Measurements from ENCODE around the gene TRPV2.

TRPV2 gene

GRCh38 chr17:16459855-16460550, 44.6 kb downstream of the TRPV2 start:
- no peak for DNase-seq

GRCh38 chr17:16460796-16461605, 45.6 kb downstream of the TRPV2 start:
- DNase-seq = no peak

- DNase-seq = no peak
Measured at GRCh38 chr17:16461606-16461866, 46.2 kb downstream of the TRPV2 start.

DNA sequence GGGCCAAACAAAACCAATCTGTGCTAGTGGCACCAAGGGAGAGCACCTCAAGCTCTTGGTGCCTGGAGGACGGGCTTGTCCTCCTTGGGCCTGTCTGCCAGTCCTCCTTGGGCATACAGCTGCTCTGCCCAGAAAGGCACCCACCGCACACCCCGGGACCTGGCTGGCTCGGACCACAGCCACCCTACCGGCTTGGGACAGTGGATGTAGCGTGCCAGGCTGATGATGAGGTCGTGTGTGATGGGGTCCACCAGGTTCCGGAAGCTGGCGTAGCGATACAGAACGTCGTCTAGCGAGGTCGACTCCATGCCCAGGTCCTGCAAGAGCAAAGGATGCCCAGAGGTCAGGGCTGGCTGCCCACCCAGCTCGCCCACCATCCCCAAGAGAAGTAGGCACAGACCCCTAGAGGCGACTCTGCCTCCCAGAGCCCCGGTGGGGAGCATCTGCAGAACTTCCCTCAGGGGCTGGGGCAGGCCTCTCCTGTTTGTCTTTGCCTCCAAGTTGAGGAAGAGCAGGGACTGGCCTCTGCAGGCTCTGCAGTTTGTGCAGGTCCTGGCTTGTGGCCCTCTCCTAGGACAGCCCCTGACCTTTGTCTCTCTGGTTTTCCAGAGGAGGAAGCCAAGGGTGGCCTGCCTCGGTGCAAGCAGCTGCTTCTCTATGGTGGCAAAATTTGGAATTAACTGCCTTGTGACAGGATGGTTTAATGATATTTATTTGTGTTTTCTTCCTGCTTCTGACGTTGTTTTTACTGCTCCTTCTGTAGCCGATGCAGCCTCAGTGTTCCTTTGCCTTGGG, 46.9 kb downstream of the TRPV2 start:
- DNase-seq = no peak

GRCh38 chr17:16463358-16464302, 48.3 kb downstream of the TRPV2 start:
- no peak for DNase-seq

DNA sequence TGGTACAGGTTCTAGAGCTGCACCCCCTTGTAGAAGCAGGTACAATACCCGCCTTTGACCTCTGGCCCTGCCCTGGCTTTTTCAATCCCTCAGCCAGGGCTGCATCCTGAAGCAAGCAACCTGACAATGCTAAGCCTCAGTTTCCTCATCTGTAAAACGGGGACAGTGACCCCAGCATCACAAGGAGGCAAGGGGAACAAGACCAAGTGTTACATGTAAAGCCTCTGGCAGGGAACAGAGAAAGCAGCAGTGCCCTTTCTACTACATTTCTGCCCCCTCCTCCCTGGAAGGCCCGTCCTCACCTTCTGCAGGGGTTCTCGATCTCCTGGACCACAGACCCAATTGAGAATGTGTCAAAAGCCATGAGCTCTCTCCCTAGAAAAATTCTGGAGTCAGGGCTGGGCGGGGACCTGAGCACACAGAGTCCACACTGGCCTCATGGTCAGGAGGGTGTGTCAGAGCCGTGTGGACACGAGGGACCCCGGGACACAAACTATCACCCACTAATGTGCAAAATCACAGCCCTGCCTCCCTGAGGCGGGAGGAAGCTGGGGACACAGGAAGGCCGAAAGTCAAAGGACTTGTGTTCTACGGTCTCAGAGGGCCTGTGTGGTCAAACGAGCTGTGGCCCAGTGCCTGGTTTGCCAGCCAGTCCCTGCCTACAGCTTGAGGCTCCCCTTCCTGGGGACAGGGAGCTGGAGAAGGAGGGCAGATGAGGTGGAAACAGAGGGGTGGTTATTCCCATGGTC, 49.1 kb downstream of the TRPV2 start:
- no peak for DNase-seq

GRCh38 chr17:16465052-16465312, 49.6 kb downstream of the TRPV2 start:
- DNase-seq = no peak

GRCh38 chr17:16465861-16466338, 50.5 kb downstream of the TRPV2 start:
- DNase-seq = no peak

DNA sequence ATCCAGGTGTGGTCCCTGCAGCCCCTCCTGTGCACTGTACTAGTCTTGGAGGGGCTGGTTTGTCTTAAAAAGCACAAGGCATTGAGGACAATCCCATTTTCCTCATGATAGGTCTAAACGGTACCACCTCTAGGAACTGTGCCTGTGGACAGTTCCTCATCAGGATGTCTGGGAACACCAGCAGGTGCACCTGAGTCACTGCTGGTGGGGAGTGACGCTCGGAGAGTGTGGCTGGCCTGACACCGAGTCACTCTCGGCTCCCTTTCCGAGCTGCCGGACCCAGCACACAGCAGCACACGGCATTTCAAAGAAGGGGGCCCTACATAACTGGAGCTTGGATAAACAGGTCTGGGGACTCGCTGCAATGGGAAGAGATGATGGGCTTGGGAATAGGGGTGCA, 51.0 kb downstream of the TRPV2 start:
- no peak for DNase-seq

DNA sequence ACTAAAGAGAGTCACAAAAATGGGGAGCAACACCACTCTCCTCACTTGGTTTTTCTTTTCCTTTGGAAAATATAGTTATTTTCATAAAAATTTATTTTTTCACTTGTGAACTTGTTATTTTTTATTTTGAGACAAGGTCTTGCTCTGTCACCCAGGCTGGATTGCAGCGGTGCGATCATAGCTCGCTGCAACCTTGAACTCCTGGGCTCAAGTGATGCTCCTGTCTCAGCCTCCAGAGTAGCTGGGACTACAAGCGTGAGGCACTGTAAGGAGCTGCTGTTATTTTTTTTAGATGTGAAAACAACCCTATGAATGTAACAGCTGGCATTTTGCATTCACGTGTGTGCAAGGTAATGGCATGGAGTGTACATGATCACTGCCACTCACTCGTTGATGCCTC, 51.7 kb downstream of the TRPV2 start:
- no peak for DNase-seq

- no peak for DNase-seq
Measured at GRCh38 chr17:16467886-16468285, 52.5 kb downstream of the TRPV2 start.

GRCh38 chr17:16468428-16468992, 53.1 kb downstream of the TRPV2 start:
- DNase-seq = no peak

GRCh38 chr17:16470265-16470664, 54.9 kb downstream of the TRPV2 start:
- no peak for DNase-seq

DNA sequence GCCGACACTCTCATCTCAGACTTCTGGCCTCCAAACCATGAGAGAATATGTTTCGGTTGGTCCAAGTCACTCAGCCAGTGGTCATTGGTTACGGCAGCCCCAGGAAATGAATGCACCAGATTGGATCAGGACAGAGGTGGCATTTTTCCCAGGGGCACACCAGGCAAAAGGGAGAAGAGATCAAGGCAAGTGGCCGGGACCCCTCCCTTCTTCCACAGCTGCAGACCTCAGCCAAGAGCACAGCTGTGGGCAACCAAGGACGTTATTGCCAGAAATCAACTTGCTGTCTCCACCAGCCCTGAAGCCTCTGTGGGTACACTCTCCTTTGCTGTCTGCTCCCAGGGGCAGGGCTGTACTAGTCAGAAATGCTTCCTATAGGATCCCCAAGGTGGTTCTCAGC, 55.9 kb downstream of the TRPV2 start:
- DNase-seq = no peak

DNA sequence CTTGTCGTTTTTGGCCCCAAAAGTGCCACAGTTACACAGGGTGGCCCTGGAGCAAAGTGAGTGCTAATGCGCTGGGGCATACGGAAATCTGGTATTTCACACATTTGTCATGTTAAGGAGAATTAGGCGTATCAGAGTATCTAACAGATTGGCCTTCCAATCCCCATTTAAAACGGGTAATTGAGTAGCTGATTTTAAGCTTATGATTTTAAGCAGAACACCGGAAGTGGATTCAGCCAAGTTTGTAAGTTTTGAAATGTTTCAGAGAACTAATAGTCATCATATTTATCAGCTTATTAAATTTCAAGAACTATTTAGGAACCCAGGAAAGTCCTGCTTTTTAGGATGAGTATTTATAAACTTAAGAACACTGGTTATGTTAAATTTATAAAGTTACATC, 57.2 kb downstream of the TRPV2 start:
- DNase-seq = no peak

DNA sequence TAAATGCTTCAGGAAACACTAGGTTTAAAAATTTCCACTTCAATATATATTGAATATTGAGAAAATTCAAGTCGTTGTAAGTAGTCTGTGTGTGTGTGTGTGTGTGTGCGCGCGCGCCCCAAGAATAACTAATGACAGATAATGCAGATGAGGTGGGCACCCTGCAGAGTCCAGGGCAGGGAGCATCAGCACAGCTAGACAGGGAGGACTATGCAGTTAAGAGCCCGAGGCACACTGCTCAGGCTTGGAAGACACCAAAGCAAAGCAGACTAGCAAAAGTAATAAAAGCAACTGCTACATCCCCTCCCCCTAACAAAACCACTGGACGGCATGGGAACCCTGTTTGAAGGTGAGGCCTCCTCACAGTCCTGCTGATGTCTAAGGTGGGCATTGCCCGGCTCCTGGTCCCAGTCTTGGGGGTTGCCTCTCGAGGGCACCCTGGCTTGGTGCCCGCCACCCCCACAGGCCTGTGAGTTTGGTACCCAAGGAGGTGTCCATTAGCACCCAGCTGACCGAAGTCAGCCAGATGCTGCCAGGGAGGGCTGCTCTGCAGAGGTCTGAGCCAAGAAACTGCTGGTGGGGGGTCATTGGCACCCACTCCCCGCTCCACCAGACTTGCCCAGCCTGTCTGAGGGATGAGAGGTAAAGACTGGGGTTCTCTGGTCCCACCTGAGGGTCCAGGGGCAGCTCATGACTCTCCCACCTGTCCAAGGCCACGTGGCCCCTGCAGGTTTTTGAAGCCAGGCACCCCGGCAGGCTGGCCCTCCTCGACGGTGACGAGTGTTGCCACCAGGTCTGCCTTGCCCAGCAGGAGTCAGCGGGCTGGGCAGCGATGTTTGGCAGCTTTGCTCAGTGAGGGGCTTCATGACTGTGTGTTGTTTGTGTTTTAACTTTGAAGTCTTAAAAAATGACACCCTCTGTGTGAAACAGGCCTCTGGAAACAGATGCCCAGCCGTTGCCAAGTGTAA, 58.0 kb downstream of the TRPV2 start:
- DNase-seq = no peak

- DNase-seq = no peak
Measured at GRCh38 chr17:16474012-16474725, 58.8 kb downstream of the TRPV2 start.

- DNase-seq = no peak
Measured at GRCh38 chr17:16475179-16475704, 59.9 kb downstream of the TRPV2 start.

DNA sequence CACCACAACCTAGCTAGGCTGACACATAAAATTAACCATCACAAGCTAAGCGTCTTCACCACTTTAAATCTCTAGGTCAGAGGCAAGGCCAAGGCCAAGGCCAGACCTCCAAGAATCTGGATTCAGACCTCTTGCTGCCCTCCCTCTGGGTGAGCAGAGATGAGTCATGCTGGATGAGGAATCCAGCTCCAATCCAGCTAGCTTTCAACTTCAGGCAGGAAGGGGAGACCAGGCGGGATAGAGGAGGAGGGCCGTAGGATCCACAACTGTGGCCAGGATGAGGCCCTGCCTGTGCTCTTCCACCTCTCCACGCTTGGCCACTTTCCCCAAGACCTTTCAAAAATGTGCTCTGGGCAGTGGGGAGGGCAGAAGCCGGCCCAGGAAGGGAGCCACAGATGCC, 61.9 kb downstream of the TRPV2 start:
- DNase-seq = no peak

DNA sequence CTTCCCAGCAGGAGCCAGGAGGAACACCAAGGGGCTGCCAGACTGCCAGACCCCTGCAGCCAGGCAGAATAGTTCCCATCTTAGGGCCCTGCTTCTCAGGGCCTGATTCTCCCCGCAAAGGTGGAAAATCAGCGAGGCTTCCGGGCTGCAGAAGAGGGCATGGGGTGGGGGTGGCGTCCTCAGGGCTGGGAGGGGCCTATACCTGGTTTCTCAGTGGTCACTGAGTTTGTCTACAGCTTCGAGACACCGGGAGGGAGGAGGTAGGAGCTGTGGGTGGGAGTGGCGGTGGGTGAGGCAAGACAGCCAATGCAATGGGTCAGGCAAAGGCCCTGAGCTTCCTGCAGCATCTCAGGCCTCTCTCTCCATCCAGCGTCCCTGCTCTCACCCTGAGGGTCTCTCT, 62.3 kb downstream of the TRPV2 start:
- DNase-seq = no peak
